ENCODE data around the gene SLC17A8.

- TF ChIP-seq, protein P1, sequence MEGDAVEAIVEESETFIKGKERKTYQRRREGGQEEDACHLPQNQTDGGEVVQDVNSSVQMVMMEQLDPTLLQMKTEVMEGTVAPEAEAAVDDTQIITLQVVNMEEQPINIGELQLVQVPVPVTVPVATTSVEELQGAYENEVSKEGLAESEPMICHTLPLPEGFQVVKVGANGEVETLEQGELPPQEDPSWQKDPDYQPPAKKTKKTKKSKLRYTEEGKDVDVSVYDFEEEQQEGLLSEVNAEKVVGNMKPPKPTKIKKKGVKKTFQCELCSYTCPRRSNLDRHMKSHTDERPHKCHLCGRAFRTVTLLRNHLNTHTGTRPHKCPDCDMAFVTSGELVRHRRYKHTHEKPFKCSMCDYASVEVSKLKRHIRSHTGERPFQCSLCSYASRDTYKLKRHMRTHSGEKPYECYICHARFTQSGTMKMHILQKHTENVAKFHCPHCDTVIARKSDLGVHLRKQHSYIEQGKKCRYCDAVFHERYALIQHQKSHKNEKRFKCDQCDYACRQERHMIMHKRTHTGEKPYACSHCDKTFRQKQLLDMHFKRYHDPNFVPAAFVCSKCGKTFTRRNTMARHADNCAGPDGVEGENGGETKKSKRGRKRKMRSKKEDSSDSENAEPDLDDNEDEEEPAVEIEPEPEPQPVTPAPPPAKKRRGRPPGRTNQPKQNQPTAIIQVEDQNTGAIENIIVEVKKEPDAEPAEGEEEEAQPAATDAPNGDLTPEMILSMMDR (IDR thresholded peaks at IDR 0.05) = no peak
- TF ChIP-seq SIN3A (IDR thresholded peaks at IDR 0.05; ENCODE audit: borderline replicate concordance, insufficient read depth, low read depth, low read length) (no peak), TCF7L2 (IDR thresholded peaks at IDR 0.05; ENCODE audit: low read depth, low read length) (no peak), POLR2AphosphoS5 (IDR thresholded peaks at IDR 0.05; ENCODE audit: low read depth, low read length) (no peak)
- TF ChIP-seq, protein P2, sequence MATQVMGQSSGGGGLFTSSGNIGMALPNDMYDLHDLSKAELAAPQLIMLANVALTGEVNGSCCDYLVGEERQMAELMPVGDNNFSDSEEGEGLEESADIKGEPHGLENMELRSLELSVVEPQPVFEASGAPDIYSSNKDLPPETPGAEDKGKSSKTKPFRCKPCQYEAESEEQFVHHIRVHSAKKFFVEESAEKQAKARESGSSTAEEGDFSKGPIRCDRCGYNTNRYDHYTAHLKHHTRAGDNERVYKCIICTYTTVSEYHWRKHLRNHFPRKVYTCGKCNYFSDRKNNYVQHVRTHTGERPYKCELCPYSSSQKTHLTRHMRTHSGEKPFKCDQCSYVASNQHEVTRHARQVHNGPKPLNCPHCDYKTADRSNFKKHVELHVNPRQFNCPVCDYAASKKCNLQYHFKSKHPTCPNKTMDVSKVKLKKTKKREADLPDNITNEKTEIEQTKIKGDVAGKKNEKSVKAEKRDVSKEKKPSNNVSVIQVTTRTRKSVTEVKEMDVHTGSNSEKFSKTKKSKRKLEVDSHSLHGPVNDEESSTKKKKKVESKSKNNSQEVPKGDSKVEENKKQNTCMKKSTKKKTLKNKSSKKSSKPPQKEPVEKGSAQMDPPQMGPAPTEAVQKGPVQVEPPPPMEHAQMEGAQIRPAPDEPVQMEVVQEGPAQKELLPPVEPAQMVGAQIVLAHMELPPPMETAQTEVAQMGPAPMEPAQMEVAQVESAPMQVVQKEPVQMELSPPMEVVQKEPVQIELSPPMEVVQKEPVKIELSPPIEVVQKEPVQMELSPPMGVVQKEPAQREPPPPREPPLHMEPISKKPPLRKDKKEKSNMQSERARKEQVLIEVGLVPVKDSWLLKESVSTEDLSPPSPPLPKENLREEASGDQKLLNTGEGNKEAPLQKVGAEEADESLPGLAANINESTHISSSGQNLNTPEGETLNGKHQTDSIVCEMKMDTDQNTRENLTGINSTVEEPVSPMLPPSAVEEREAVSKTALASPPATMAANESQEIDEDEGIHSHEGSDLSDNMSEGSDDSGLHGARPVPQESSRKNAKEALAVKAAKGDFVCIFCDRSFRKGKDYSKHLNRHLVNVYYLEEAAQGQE (IDR thresholded peaks at IDR 0.05; ENCODE audit: insufficient read depth in 1 of 2, low read depth in 2 of 2, low read length in 1 of 2) = no peak
These were observed 79.1 kb downstream of the SLC17A8 start for GRCh38 chr12:100435957-100436356.
